Erythroblast (primary cell): ENCODE data around the gene VASH2.

Experiments used
- DNase-seq, 2 experiments: peaks; one replicate each; lab custom pipeline; 2025; lab: John Stamatoyannopoulos, UW
- GATA1 ChIP-seq: IDR thresholded peaks from 2 replicates; pipeline ENCODE4 v1.6.1; 2011; ENCODE audit warnings: low read depth, mild to moderate bottlenecking, control low read depth, low read length, moderate library complexity
- POLR2A ChIP-seq: IDR thresholded peaks from 2 replicates; pipeline ENCODE4 v1.6.1; 2011; ENCODE audit warnings: mild to moderate bottlenecking, low read length

Gene VASH2

DNA sequence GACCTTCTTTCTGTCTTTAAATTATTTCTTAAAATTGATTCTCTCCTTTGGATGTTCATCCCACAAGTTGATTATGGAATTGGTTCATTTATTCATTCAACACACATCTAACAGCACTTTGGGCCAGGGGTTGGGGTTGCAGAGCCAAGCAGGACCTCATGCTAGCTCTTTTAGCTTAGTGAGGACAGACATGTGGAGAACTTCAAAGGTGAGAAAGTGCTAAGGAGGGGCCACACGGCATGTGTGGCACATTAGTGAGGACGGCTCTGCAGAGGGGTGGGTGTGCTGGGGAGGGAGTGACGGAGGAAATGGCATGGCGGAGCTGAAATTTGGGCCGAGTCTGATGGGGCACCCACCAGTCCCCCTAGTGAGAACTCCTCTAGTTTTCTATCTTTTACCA, 32.5 kb upstream of the VASH2 start:
- no peak for TF ChIP-seq POLR2A
- no peak for TF ChIP-seq GATA1
- DNase-seq, result no peak

GRCh38 chr1:212918824-212919223, 31.5 kb upstream of the VASH2 start:
- no peak for TF ChIP-seq POLR2A
- no peak for TF ChIP-seq GATA1
- DNase-seq, result no peak

DNA sequence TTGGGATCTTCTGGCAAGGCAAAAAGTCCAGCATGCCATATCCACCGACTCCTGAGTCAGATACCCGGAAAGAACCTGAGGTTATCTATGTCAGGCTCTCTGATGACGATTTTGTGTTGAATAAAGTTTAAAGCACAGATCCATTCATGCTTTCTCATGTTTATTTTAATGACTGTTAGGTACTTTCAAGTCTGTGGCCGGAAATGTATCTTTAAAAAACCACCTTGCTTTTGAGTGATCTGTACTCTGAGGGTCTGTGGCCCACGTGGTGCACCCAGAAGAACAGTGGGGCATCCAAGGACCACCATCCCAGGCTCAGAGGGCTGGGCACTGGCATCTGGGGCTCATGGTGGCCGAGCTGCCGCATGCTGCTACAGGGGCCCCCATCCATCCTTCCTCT, 30.1 kb upstream of the VASH2 start:
- TF ChIP-seq GATA1, result no peak
- TF ChIP-seq POLR2A, result no peak
- DNase-seq, result no peak

- TF ChIP-seq POLR2A (no peak), GATA1 (no peak)
- DNase-seq, result peak; percentile 29 to 35
Measured at GRCh38 chr1:212920896-212921295, 29.4 kb upstream of the VASH2 start.

DNA sequence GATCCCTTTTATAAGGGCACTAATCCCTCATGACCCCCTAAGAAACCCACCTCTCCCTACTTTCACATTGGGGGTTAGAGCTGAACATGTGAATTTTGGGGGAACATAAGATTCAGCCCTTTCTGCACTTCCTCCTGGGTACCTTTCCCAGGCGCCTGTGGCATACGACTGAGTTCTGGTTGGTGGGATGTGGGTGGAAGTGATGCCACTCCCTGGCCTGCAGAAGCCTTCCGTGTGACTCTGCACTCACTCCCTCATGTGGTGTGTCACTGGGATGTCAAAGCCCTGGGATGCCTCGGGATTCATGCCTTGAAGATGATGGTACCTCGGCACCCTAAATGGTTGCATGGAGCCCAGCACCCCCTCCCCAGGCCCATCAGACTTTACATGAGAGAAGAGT, 28.3 kb upstream of the VASH2 start:
- TF ChIP-seq GATA1 (no peak), POLR2A (no peak)
- no peak for DNase-seq

GRCh38 chr1:212926372-212926771, 24.0 kb upstream of the VASH2 start:
- TF ChIP-seq POLR2A (no peak), GATA1 (no peak)
- DNase-seq, result peak in 1 of 2 experiments; percentile 9

DNA sequence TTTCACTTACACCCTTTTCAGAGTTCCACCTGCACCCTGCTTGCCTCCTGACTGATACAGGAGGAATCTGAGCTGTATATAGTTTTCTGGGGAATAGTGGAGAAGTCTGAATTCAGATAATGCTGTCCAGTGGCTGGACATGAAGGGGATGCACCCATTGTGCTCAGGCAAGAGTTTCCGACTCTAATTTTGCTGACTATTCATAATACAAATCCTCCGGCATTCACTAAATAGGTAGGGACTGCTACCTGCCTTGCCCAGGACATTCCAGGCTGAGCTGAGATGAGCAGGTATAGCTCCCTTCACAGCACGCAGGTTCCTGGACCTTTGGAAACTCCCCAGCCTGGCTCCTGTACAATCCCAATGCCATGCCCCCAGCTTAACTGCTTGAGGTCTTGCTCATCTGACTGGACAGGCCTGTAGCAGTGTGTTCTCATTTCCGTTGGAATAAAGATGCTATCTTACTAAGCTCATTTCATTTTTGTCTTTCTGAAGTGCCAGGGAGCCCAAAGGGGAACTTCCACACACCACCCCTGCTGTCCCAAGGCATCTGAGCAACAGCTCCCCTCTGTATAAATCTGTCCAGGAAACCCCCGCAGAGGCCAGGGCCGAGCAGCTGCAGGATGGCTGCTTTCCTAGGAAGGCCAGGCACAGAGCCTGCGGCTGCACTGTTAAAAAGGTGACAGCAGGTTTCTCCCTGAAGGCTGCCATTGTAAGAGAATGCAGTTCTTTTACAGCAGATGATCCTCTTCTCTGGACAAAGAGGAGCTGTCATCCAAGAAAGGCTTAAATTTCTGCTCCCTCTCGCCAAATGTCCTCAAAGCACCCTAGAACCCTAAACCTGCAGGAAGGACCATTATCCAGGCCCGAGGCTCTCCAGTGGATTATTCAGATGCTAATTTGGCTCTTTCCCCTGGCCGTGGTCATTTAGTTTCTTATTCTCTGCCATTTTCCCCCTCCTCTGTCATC, 21.7 kb upstream of the VASH2 start:
- no peak for TF ChIP-seq GATA1
- TF ChIP-seq POLR2A, result no peak
- no peak for DNase-seq

GRCh38 chr1:212930986-212931678, 19.2 kb upstream of the VASH2 start:
- no peak for DNase-seq
- TF ChIP-seq POLR2A, result no peak
- TF ChIP-seq GATA1, result no peak

DNA sequence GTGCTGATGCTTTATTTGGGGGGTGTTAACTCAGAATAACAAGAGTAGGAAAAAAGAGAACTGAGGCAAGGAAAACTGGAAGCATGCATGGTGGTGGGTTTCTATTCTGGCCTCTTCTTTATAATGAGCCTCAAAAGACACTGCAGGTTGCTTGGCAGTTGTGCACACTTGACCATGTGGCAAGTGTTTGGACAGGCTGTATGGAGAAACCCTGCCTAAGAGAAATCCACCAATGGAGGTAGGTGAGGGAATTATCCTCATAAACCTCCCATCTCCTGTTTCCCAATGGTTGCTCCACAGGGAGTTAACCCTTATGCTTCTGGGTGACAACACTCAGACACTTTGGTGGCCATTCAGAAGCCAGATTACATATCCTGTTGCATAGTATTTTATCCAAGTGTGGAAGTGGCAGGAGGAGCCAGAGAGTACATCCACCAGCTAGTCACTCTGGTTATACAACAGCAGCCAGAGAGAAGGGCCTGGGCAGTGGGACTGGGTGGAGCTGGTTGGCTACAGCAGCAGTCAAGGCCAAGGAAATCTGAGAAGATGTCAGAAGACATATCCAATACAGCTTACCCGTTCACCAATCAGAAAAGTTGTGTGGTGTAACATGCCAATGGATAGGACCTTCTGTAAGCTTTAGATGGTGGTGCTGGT, 16.4 kb upstream of the VASH2 start:
- no peak for DNase-seq
- TF ChIP-seq POLR2A, result no peak
- TF ChIP-seq GATA1, result no peak

- TF ChIP-seq GATA1 (no peak), POLR2A (no peak)
- peak; percentile 9 to 65 for DNase-seq
Measured at GRCh38 chr1:212935387-212935981, 14.9 kb upstream of the VASH2 start.

DNA sequence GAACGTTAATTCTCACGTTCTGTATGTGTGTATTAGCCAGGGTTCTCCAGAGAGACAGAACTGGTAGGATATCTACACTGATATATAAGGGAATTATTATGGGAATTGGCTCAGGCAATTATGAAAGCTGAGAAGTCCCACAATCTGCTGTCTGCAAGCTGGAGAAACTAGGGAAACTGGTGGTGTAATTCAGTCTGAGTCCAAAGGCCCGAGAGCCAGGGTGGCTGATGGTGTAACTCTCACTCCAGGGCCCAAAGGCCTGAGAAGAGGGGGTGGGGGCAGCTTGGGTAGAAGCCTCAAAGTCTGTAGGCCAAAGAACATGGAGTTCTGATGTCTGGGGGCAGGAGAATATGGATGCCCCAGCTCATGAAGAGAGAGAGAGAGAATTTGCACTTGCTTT, 13.3 kb upstream of the VASH2 start:
- TF ChIP-seq GATA1, result no peak
- TF ChIP-seq POLR2A, result no peak

GRCh38 chr1:212938846-212939245, 11.5 kb upstream of the VASH2 start:
- TF ChIP-seq POLR2A, result no peak
- DNase-seq, result no peak

More for the DNA sequence above, 13.3 kb upstream of the VASH2 start:
- no peak for DNase-seq

GRCh38 chr1:212941452-212941851, 8.9 kb upstream of the VASH2 start:
- peak in 1 of 2 experiments; percentile 34 for DNase-seq
- TF ChIP-seq POLR2A (no peak), GATA1 (no peak)
